Kidney (tissue), 22 donors: ENCODE data around the gene OR11H7. TPM values are rescaled to one million over a fixed set of nuclear protein-coding genes. Genes with fewer than 3 reads are reported as not detected.

Experiments
- DNase-seq, 5 donors: peaks; one replicate each; pipeline ENCODE4 v3.0.0-alpha.2; 2013 to 2020
- FAIRE-seq: peaks from 2 replicates; lab custom pipeline; 2012; peaks lifted over from hg19 to GRCh38; lab: Jason Lieb, UNC
- H3K27ac ChIP-seq, 2 donors: one replicate each; pipeline ENCODE4 v1.7.0; 2013; ENCODE audit warnings: low read depth in 2 of 2, low read length in 2 of 2, inconsistent platforms in 1 of 2
- H3K27me3 ChIP-seq: one replicate; pipeline ENCODE4 v1.7.1; 2013; ENCODE audit warnings: low read length, inconsistent platforms; ENCODE audit not compliant: control insufficient read depth, insufficient read depth
- H3K36me3 ChIP-seq, 3 donors: one replicate each; pipeline versions ENCODE4 v1.7.0 to v1.7.1; 2013; ENCODE audit warnings: low read length in 3 of 3, control low read depth in 1 of 3, inconsistent platforms in 1 of 3; ENCODE audit not compliant: insufficient read depth in 3 of 3, control insufficient read depth in 2 of 3
- H3K4me1 ChIP-seq, 3 donors: one replicate each; pipeline versions ENCODE4 v1.7.0 to v1.7.1; 2013; ENCODE audit warnings: low read length in 3 of 3, inconsistent platforms in 1 of 3, low read depth in 1 of 3; ENCODE audit not compliant: control insufficient read depth in 2 of 3, insufficient read depth in 2 of 3
- H3K4me3 ChIP-seq, 3 donors: one replicate each; pipeline versions ENCODE4 v1.7.0 to v1.8.1; 2013; ENCODE audit warnings: low read length in 3 of 3, control low read depth in 1 of 3, inconsistent platforms in 1 of 3
- H3K9ac ChIP-seq, 3 donors: one replicate each; pipeline versions ENCODE4 v1.7.0 to v1.7.1; 2013; ENCODE audit warnings: low read length in 3 of 3, control low read depth in 1 of 3, inconsistent platforms in 1 of 3
- H3K9me3 ChIP-seq, 3 donors: one replicate each; pipeline versions ENCODE4 v1.7.0 to v1.7.1; 2013; ENCODE audit warnings: low read length in 3 of 3, control low read depth in 1 of 3, inconsistent platforms in 1 of 3; ENCODE audit not compliant: control insufficient read depth in 2 of 3, insufficient read depth in 1 of 3
- CTCF ChIP-seq: IDR thresholded peaks from 3 replicates; pipeline ENCODE4 v1.5.1; 2012; ENCODE audit warnings: mild to moderate bottlenecking, moderate library complexity, borderline replicate concordance; ENCODE audit not compliant: insufficient read depth; ENCODE audit errors: extremely low read depth
- intact Hi-C: fragments of 100-400 bp; cut with DNase I; formaldehyde crosslinking; loops from one replicate; pipeline ENCODE4 v1.11.1; 2022
- long read RNA-seq, 10 donors: library from polyadenylated mRNA in 1 of 10; unstranded in 1 of 10; transcript quantifications; one replicate each; pipeline ENCODE4 v2.0.0 and lab custom pipeline, GENCODE V29; 2021 to 2026
- polyA plus RNA-seq: library from polyadenylated mRNA; stranded (reverse); fragments of 350-450 nt; fragmentation: Illumina TruSeq; extraction: RNeasy Lipid Tissue Mini Kit (QIAGEN cat#74804); gene quantifications from one replicate; pipeline ENCODE4 v1.2.3, GENCODE V29; 2014; ENCODE audit warnings: low read depth, low replicate concordance; ENCODE audit not compliant: insufficient read depth
- total RNA-seq: library from RNA; stranded (reverse); fragmentation: NEBNext Ultra II Directional; extraction: Animal tissue kit (Norgen Biotek cat#: 25700); gene quantifications from one replicate; pipeline ENCODE4 v1.2.1, GENCODE V29; 2021
- donor health status: control.
- donor health status: control.
- donor health status: control.
- donor health status: control.
- donor health status: control.
- donor health status: DM: yes; HTN: yes; CAD: no.
- donor health status: Normal renal cell carcinoma (clear cell type).

OR11H7 gene
- total RNA-seq (not detected), polyA plus RNA-seq (not detected)
- long read RNA-seq, donor 1, partial matches to known transcripts, result 0 of 1 reads
- long read RNA-seq, donor 1, other reads (novel, unspliced or antisense), result 0 of 1 reads
- long read RNA-seq, donor 2, result 0 reads
- long read RNA-seq, donor 3, partial matches to known transcripts, result 0 of 1 reads
- long read RNA-seq, donor 3, other reads (novel, unspliced or antisense), result 0 of 1 reads
- long read RNA-seq, donor 4, result 0 reads
- long read RNA-seq, donor 5, result 0 reads
- long read RNA-seq, donor 6, result 0 reads
- long read RNA-seq, donor 7, result 0 reads
- long read RNA-seq, donor 8, partial matches to known transcripts, result 0 of 1 reads
- long read RNA-seq, donor 8, other reads (novel, unspliced or antisense), result 0 of 1 reads
- long read RNA-seq, donor 9, result 0 reads
- long read RNA-seq, donor 10, result 0 reads

- DNase-seq (no peak), FAIRE-seq (peak; percentile 39)
- intact Hi-C loops, result no loop called here
- no peaks in the 10 kb centered on the region for H3K4me1 ChIP-seq
- TF ChIP-seq CTCF, result no peak
- H3K27ac ChIP-seq, result no peak within 1 kb of the TSS
- no peaks in the 10 kb centered on the region for H3K27me3 ChIP-seq
- H3K36me3 ChIP-seq, result no peaks in the 10 kb centered on the region
- H3K9me3 ChIP-seq, result peaks cover 0 to 9% (median 4%) of the 10 kb centered on the region in 3 donors
- H3K9ac ChIP-seq, result no peak within 1 kb of the TSS
- H3K4me3 ChIP-seq, result no peak within 1 kb of the TSS
Measured at GRCh38 chr14:20228681-20229080, at the start of gene OR11H7. Gene OR11H7 (plus strand): TSS chr14:20228981.

- FAIRE-seq (no peak), DNase-seq (no peak)
- no peak for TF ChIP-seq CTCF
- no peak overlapping the region for H3K27ac ChIP-seq
- no peak overlapping the region for H3K9ac ChIP-seq
- H3K9me3 ChIP-seq, result no peaks in the 10 kb centered on the region
- H3K4me3 ChIP-seq, result no peak overlapping the region
- H3K27me3 ChIP-seq, result no peaks in the 10 kb centered on the region
- intact Hi-C loops, result no loop called here
- H3K4me1 ChIP-seq, result no peaks in the 10 kb centered on the region
- no peaks in the 10 kb centered on the region for H3K36me3 ChIP-seq
Measured at GRCh38 chr14:20179218-20179617, 49.6 kb upstream of the OR11H7 start.

DNA sequence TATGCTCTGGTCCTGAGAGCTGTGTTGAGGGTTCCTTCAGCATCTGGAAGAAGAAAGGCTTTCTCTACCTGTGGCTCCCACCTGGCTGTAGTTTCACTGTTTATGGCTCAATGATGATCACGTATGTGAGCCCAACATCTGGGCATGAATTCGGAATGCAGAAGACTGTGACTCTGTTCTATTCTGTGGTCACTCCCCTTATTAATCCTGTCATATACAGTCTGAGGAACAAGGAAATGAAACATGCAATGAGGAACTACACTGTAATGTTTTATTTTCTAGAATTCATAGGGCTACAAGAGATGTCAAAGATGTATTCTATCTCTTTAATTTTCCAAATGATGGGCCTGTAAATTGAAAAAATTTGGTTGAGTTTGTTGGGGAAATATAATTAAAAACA is 48.9 kb upstream of the OR11H7 start:
- Histone ChIP-seq H3K36me3 (no peaks in the 10 kb centered on the region), H3K4me3 (no peak overlapping the region), H3K4me1 (no peaks in the 10 kb centered on the region), H3K9me3 (no peaks in the 10 kb centered on the region), H3K27ac (no peak overlapping the region), H3K9ac (no peak overlapping the region), H3K27me3 (no peaks in the 10 kb centered on the region)
- TF ChIP-seq CTCF, result no peak
- no peak for FAIRE-seq
- DNase-seq, result no peak
- intact Hi-C loops, result no loop called here
